NCI-H2196 (cell line): ENCODE results near the gene MARCHF10.
A peak's percentile ranks its signal among the peaks of the same experiment; 100 is the strongest.
"Not testable (repeated sequence)": the region's sequence is repeated elsewhere in the genome, so short reads cannot be mapped to it uniquely, and the experiment has no call there.

Source experiments
- DNase-seq: peaks from one replicate; lab custom pipeline; 2025; ENCODE audit not compliant: unreplicated experiment; lab: John Stamatoyannopoulos, UW

MARCHF10 gene, protein sequence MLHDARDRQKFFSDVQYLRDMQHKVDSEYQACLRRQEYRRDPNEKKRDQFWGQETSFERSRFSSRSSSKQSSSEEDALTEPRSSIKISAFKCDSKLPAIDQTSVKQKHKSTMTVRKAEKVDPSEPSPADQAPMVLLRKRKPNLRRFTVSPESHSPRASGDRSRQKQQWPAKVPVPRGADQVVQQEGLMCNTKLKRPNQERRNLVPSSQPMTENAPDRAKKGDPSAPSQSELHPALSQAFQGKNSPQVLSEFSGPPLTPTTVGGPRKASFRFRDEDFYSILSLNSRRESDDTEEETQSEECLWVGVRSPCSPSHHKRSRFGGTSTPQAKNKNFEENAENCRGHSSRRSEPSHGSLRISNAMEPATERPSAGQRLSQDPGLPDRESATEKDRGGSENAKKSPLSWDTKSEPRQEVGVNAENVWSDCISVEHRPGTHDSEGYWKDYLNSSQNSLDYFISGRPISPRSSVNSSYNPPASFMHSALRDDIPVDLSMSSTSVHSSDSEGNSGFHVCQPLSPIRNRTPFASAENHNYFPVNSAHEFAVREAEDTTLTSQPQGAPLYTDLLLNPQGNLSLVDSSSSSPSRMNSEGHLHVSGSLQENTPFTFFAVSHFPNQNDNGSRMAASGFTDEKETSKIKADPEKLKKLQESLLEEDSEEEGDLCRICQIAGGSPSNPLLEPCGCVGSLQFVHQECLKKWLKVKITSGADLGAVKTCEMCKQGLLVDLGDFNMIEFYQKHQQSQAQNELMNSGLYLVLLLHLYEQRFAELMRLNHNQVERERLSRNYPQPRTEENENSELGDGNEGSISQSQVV

GRCh38 chr17:62807812-62808575 lies at the start of gene MARCHF10:
Gene MARCHF10, minus strand, starts transcription at chr17:62808314. Its CDS starts 6,579 bp downstream, at chr17:62801735.
- peak; percentile 78 for DNase-seq

- DNase-seq, result no peak
Observed at GRCh38 chr17:62857526-62857925, 49.4 kb upstream of the MARCHF10 start.

GRCh38 chr17:62856594-62856993 lies 48.5 kb upstream of the MARCHF10 start:
- DNase-seq, result no peak

DNA sequence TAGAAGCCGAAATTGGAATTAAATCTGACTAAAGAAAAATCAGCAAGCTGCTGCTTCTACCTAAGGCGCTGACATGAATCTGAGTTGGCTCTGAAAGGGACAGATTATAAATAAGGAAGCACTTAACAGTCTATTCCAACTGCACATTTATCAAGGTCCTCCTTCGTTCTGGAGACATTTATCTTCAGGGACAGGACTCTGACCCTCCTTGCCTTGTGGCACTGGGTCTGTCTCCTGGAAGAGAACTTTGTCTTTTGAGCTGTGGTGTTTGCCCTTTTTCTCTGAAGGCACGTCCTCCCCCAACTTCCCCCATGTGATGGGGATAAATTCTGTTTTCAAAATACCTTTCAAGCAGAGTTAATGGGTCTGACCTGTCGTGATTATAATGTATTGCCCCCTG lies 47.0 kb upstream of the MARCHF10 start:
- DNase-seq, result no peak

DNA sequence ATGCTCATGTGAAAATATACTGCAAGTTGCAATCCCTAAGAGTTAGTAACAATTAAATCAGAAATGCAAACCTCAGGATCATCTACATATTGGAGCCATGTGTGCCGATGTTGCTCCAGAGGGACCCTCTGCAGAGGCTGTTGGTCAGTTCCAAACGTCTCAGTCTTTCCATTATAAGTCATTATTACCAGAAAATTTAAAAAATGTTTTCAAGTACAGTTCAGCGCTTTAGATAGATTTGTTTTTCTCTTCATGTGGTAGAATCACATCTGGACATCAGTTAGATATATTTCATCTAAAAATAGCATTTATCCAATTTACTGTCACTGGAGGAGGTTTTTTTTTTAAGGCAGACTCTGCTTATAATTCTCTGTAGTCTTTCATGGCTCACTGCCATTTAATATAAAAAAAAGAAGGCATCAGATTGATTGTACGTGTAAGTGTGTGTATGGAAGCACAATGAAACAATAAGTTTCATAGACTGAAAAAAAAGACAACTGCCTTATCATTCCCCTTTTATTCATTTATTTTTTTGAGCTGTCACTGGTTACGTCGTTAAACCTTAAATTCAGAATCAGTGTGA lies 46.1 kb upstream of the MARCHF10 start:
- DNase-seq, result no peak

DNA sequence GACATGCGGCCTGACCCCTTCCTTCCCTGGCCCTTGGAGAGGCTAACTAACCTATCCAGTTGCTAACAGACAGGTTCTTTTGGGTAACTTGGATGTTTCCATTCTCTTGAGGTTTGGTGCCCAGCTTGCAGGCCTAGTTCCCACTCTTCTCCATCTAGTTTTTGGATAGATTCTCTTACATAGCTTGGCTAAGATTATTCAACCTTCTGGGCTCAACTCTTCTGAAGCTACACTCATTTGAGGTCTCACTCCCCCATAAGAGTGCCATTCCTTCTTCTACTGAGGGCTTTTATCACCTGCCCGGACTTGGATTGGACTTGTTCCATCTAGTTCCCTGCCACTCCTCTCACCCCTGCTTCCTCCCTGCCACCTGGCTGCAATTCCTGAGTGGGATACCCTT lies 44.1 kb upstream of the MARCHF10 start:
- DNase-seq, result no peak

DNA sequence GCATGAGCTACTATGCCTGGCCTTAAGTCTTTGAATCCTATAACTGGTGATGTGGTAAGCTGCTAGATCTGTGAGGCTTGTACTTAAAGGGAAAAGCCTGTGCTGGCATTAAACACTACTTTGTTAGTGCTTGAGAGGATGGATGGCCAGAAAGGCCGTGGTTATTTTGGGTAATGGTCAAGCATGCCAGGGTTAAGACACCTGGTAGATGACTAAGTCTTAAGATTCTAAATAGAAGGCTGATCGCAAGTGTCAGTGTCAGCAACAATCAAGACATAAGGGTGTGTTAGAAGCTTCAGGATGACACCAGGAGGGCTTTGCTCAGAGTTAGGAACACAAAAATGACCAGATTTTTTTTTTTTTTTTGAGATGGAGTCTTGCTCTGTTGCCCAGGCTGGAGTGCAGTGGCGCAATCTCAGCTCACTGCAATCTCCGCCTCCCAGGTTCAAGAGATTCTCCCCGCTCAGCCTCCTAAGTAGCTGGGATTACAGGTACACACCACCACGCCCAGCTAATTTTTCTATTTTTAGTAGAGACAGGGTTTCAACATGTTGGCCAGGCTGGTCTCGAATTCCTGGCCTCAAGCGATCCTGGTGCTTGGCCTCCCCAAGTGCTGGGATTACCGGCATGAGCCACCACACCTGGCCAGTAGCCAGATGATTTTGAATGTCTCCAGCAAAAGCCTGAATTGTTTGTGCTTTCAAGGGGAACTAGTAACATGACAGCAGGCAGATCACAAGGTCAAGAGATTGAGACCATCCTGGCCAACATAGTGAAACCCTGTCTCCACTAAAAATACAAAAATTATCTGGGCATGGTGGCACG lies 41.7 kb upstream of the MARCHF10 start:
- not testable (repeated sequence) for DNase-seq

DNA sequence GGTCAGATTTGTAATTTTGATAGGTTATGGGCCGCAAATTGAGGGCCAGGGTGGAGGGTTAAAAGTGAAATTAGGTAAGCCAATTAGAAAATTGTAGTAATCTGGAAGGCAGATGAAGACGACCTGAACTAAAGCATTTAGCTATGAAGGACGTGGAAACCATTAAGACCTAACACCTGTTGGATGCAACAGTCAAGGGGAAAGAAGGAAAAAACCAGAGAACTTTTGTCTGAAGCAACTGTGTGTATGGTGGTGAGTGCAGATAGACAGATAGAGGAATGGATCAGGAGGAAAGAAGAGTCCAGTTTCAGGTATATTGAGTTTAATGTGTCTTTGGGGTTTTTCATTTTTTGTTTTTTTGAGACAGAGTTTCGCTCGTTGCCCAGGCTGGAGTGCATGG lies 40.2 kb upstream of the MARCHF10 start:
- no peak for DNase-seq

GRCh38 chr17:62847426-62847825 lies 39.3 kb upstream of the MARCHF10 start:
- no peak for DNase-seq

GRCh38 chr17:62840871-62841270 lies 32.8 kb upstream of the MARCHF10 start:
- DNase-seq, result no peak

- DNase-seq, result not testable (repeated sequence)
Observed at GRCh38 chr17:62833816-62834215, 25.7 kb upstream of the MARCHF10 start.

DNA sequence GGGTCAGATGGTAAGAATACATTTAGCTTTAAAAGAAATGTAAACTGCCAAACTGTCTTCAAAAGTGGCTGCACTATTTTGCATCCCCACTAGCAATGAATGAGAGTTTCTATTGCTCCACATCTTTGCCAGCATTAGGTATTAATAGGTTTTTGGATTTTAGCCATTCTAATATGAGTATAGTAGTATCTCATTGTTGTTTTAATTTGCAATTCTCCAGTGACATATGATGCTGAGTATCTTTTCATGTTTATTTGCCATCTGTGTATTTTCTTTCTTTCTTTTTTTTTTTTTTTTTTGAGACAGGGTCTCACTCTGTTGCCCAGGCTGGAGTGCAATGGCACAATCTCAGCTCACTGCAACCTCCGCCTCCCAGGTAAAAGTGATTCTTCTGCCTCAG lies 24.3 kb upstream of the MARCHF10 start:
- DNase-seq, result no peak

DNA sequence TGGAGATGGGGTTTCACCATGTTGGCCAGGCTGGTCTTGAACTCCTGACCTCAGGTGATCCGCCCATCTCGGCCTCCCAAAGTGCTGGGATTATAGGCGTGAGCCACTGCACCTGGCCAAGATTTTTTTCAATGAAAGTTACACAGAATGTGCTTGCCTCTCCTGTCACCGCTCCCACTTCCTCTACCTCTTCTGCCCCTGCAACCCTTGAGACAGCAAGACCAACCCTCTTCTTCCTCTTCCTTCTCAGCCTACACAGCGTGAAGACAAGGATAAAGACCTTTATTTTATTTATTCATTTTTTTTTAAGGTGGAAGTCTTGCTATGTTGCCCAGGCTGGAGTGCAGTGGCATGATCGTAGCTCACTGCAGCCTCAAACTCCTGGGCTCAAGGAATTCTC lies 23.0 kb upstream of the MARCHF10 start:
- not testable (repeated sequence) for DNase-seq

- DNase-seq, result no peak
Observed at GRCh38 chr17:62827746-62828485, 19.8 kb upstream of the MARCHF10 start.

DNA sequence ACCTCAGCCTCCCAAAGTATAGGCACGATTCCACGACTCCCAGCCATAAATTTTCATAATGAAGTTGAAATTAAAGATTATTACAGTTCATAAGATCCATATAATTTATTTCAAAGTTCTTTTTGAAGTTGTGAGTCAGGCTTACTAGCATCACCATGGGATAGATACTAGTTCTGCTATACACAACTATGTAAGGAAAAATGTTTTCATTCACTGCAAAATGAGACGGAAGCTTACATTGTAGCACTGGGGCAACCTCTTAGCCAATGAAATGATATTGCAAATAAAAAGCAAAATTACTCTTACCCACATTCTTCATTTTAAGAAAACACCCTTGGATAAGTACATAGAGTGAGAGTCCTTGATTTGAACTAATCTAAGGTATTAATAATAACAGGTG lies 18.8 kb upstream of the MARCHF10 start:
- DNase-seq, result no peak

GRCh38 chr17:62825182-62825581 lies 17.1 kb upstream of the MARCHF10 start:
- DNase-seq, result no peak

GRCh38 chr17:62824290-62825131 lies 16.4 kb upstream of the MARCHF10 start:
- DNase-seq, result no peak

GRCh38 chr17:62823111-62823893 lies 15.2 kb upstream of the MARCHF10 start:
- DNase-seq, result no peak
